ENCODE data around the gene INAFM2.

- TF ChIP-seq CTCF (conservative IDR thresholded peaks at IDR 0.05; ENCODE audit: low read depth in 2 of 2) (no peak), EZH2 (IDR thresholded peaks at IDR 0.05; ENCODE audit: low read depth, unreplicated experiment) (no peak), JUNB (IDR thresholded peaks at IDR 0.05; ENCODE audit: unreplicated experiment) (no peak), POLR2AphosphoS5 (IDR thresholded peaks at IDR 0.05; ENCODE audit: low read depth) (no peak)
These were observed 9.7 kb upstream of the INAFM2 start for GRCh38 chr15:40313531-40314398.

Data from GM23338 (cell line).